ENCODE data around the gene EXD2. TPM values are rescaled to one million over a fixed set of nuclear protein-coding genes. Genes with fewer than 3 reads are reported as not detected.
"Not testable (repeated sequence)": the region's sequence is repeated elsewhere in the genome, so short reads cannot be mapped to it uniquely, and the experiment has no call there.

EXD2 gene
- total and polyA plus RNA-seq, 2 experiments from 2014 or later = 17.3 to 20.1 TPM

- Histone ChIP-seq H3K9me3 (ENCODE audit: low read depth) (no peaks in the 10 kb centered on the region), H3K4me2 (ENCODE audit: unreplicated experiment) (no peak overlapping the region), H3K36me3 (ENCODE audit: low read depth) (peaks cover 4% of the 10 kb centered on the region; the same call in 1 of the 2 replicates), H3K9me2 (ENCODE audit: insufficient read depth) (no peaks in the 10 kb centered on the region), H3K9ac (no peak overlapping the region), H3F3A (ENCODE audit: insufficient read depth) (no peaks in the 10 kb centered on the region), H3K27me3 (replicated peaks; ENCODE audit: insufficient read depth) (no peaks in the 10 kb centered on the region), H3K4me1 (ENCODE audit: insufficient read depth) (no peaks in the 10 kb centered on the region), H4K20me1 (ENCODE audit: insufficient read depth) (no peaks in the 10 kb centered on the region), H2AFZ (no peak overlapping the region), H3K27ac (no peak overlapping the region), H3K4me3 (no peak overlapping the region), H3K79me2 (ENCODE audit: insufficient read depth) (peaks cover 8% of the 10 kb centered on the region)
- TF ChIP-seq EZH2phosphoT487 (IDR thresholded peaks at IDR 0.05; ENCODE audit: insufficient read depth, low read depth) (no peak), EZH2 (IDR thresholded peaks at IDR 0.05; ENCODE audit: insufficient read depth, poor library complexity, severe bottlenecking) (no peak)
- DNase-seq = no peak
- in situ Hi-C loops (cut with MboI) = no loop called here
- 94 to 98% methylated on average over 7 of the region's 7 CpGs for WGBS, 2 experiments (ENCODE audit: low coverage in 1 of 2, low lambda C conversion rate in 2 of 2, missing lambda C conversion rate in 2 of 2)
Measured at GRCh38 chr14:69207435-69208041, 16.2 kb downstream of the EXD2 start.

- H3K27ac ChIP-seq = no peak overlapping the region
- H4K20me1 ChIP-seq (ENCODE audit: insufficient read depth) = no peaks in the 10 kb centered on the region
- H3K9me2 ChIP-seq (ENCODE audit: insufficient read depth) = no peaks in the 10 kb centered on the region
- DNase-seq = no peak
- TF ChIP-seq EZH2phosphoT487 (IDR thresholded peaks at IDR 0.05; ENCODE audit: insufficient read depth, low read depth) (no peak), EZH2 (IDR thresholded peaks at IDR 0.05; ENCODE audit: insufficient read depth, poor library complexity, severe bottlenecking) (no peak)
- no peaks in the 10 kb centered on the region for H3K4me1 ChIP-seq (ENCODE audit: insufficient read depth)
- no peak overlapping the region for H3K9ac ChIP-seq
- H3K4me2 ChIP-seq (ENCODE audit: unreplicated experiment) = no peak overlapping the region
- in situ Hi-C loops (cut with MboI) = no loop called here
- peaks cover 4% of the 10 kb centered on the region; the same call in 1 of the 2 replicates for H3K36me3 ChIP-seq (ENCODE audit: low read depth)
- no peaks in the 10 kb centered on the region for H3K9me3 ChIP-seq (ENCODE audit: low read depth)
- no peaks in the 10 kb centered on the region for H3F3A ChIP-seq (ENCODE audit: insufficient read depth)
- H3K27me3 ChIP-seq (replicated peaks; ENCODE audit: insufficient read depth) = no peaks in the 10 kb centered on the region
- H3K79me2 ChIP-seq (ENCODE audit: insufficient read depth) = peaks cover 8% of the 10 kb centered on the region; the same call in 1 of the 2 replicates
- 92% methylated on average over 5 of the region's 5 CpGs for WGBS, 2 experiments (ENCODE audit: low coverage in 1 of 2, low lambda C conversion rate in 2 of 2, missing lambda C conversion rate in 2 of 2)
- H3K4me3 ChIP-seq = no peak overlapping the region
- no peak overlapping the region for H2AFZ ChIP-seq
Measured at GRCh38 chr14:69208666-69209065, 17.4 kb downstream of the EXD2 start.

GRCh38 chr14:69214393-69214792, 23.1 kb downstream of the EXD2 start:
- no peak overlapping the region for H3K4me2 ChIP-seq (ENCODE audit: unreplicated experiment)
- no peaks in the 10 kb centered on the region for H3F3A ChIP-seq (ENCODE audit: insufficient read depth)
- H3K9ac ChIP-seq = no peak overlapping the region
- H2AFZ ChIP-seq = no peak overlapping the region
- no peaks in the 10 kb centered on the region for H3K79me2 ChIP-seq (ENCODE audit: insufficient read depth)
- H3K9me3 ChIP-seq (ENCODE audit: low read depth) = no peaks in the 10 kb centered on the region
- no peaks in the 10 kb centered on the region for H3K9me2 ChIP-seq (ENCODE audit: insufficient read depth)
- no peak for TF ChIP-seq EZH2 (IDR thresholded peaks at IDR 0.05; ENCODE audit: insufficient read depth, poor library complexity, severe bottlenecking)
- TF ChIP-seq EZH2phosphoT487 (IDR thresholded peaks at IDR 0.05; ENCODE audit: insufficient read depth, low read depth) = no peak
- no peak overlapping the region for H3K4me3 ChIP-seq
- H3K27ac ChIP-seq = no peak overlapping the region
- 75% methylated on average over 2 of the region's 2 CpGs for WGBS, 2 experiments (ENCODE audit: low coverage in 1 of 2, low lambda C conversion rate in 2 of 2, missing lambda C conversion rate in 2 of 2)
- peaks cover 4% of the 10 kb centered on the region; the same call in 1 of the 2 replicates for H3K36me3 ChIP-seq (ENCODE audit: low read depth)
- no peaks in the 10 kb centered on the region for H3K27me3 ChIP-seq (replicated peaks; ENCODE audit: insufficient read depth)
- no peaks in the 10 kb centered on the region for H4K20me1 ChIP-seq (ENCODE audit: insufficient read depth)
- DNase-seq = no peak
- in situ Hi-C loops (cut with MboI) = no loop called here
- H3K4me1 ChIP-seq (ENCODE audit: insufficient read depth) = no peaks in the 10 kb centered on the region

GRCh38 chr14:69217663-69218062, 26.4 kb downstream of the EXD2 start:
- H3K9ac ChIP-seq; in situ Hi-C loops (cut with MboI); H3K4me1 ChIP-seq (ENCODE audit: insufficient read depth); H3K9me2 ChIP-seq (ENCODE audit: insufficient read depth); DNase-seq; H3K27me3 ChIP-seq (replicated peaks; ENCODE audit: insufficient read depth); H2AFZ ChIP-seq; H3K79me2 ChIP-seq (ENCODE audit: insufficient read depth); H3K36me3 ChIP-seq (ENCODE audit: low read depth); H3F3A ChIP-seq (ENCODE audit: insufficient read depth); H4K20me1 ChIP-seq (ENCODE audit: insufficient read depth); H3K27ac ChIP-seq; H3K9me3 ChIP-seq (ENCODE audit: low read depth); H3K4me3 ChIP-seq; H3K4me2 ChIP-seq (ENCODE audit: unreplicated experiment): not testable (repeated sequence)
- WGBS, 2 experiments (ENCODE audit: low coverage in 1 of 2, low lambda C conversion rate in 2 of 2, missing lambda C conversion rate in 2 of 2) = 91 to 96% methylated on average over 3 of the region's 3 CpGs

GRCh38 chr14:69224946-69225345, 33.6 kb downstream of the EXD2 start:
- no peaks in the 10 kb centered on the region for H3K9me2 ChIP-seq (ENCODE audit: insufficient read depth)
- peaks cover 11% of the 10 kb centered on the region for H3K4me1 ChIP-seq (ENCODE audit: insufficient read depth)
- H4K20me1 ChIP-seq (ENCODE audit: insufficient read depth) = no peaks in the 10 kb centered on the region
- in situ Hi-C loops (cut with MboI) = loop anchor here (25.0 kb wide), 1 partner anchor 237 kb away; no protein-coding TSS in a partner anchor
- H3F3A ChIP-seq (ENCODE audit: insufficient read depth) = no peaks in the 10 kb centered on the region
- no peak overlapping the region for H2AFZ ChIP-seq
- no peak overlapping the region for H3K4me3 ChIP-seq
- H3K27ac ChIP-seq = no peak overlapping the region
- no peak for TF ChIP-seq EZH2phosphoT487 (IDR thresholded peaks at IDR 0.05; ENCODE audit: insufficient read depth, low read depth)
- TF ChIP-seq EZH2 (IDR thresholded peaks at IDR 0.05; ENCODE audit: insufficient read depth, poor library complexity, severe bottlenecking) = no peak
- no peak overlapping the region for H3K9ac ChIP-seq
- H3K9me3 ChIP-seq (ENCODE audit: low read depth) = no peaks in the 10 kb centered on the region
- H3K36me3 ChIP-seq (ENCODE audit: low read depth) = no peaks in the 10 kb centered on the region
- no peak overlapping the region for H3K4me2 ChIP-seq (ENCODE audit: unreplicated experiment)
- WGBS, 2 experiments (ENCODE audit: low coverage in 1 of 2, low lambda C conversion rate in 2 of 2, missing lambda C conversion rate in 2 of 2) = 95% methylated on average over 4 of the region's 4 CpGs
- H3K27me3 ChIP-seq (replicated peaks; ENCODE audit: insufficient read depth) = no peaks in the 10 kb centered on the region
- no peak for DNase-seq
- no peaks in the 10 kb centered on the region for H3K79me2 ChIP-seq (ENCODE audit: insufficient read depth)

Data from GM23248 (cell line).